Endothelial cell of umbilical vein (primary cell): ENCODE data around the gene MCC. TPM values are rescaled to one million over a fixed set of nuclear protein-coding genes. Genes with fewer than 3 reads are reported as not detected.

Source experiments
- BruUV-seq: library from RNA; stranded (reverse); fragments of 400-500 nt; replicated peaks from 2 replicates; lab custom pipeline; 2021; lab: Mats Ljungman, UMichigan
- CTCF ChIA-PET: fragments of 300-600, 350-600 bp; sonication (Branson Sonifier 250); formaldehyde crosslinking; loops from one replicate; lab custom pipeline; 2021; ENCODE audit warnings: antibody characterized with exemption, inconsistent platforms; lab: Charles Lee
- POLR2A ChIA-PET: fragments of 300-600, 350-600 bp; sonication (Branson Sonifier 250); formaldehyde crosslinking; loops from one replicate; lab custom pipeline; 2021; ENCODE audit warnings: antibody characterized with exemption, inconsistent platforms; lab: Charles Lee
- DNase-seq: peaks from one replicate; pipeline ENCODE4 v3.0.0-alpha.2; 2011; ENCODE audit warnings: low read depth, low spot score
- FAIRE-seq: peaks from 2 replicates; lab custom pipeline; 2011; peaks lifted over from hg19 to GRCh38; lab: Jason Lieb, UNC
- H2AFZ ChIP-seq: 2 replicates; pipeline ENCODE4 v1.6.0; 2012; ENCODE audit warnings: low read depth, low read length, control low read depth, inconsistent platforms
- H3K27ac ChIP-seq: 2 replicates; pipeline ENCODE4 v1.5.1; 2011; ENCODE audit warnings: low read depth, mild to moderate bottlenecking, control low read depth, low read length, moderate library complexity; ENCODE audit not compliant: insufficient read depth
- H3K27me3 ChIP-seq, 2 experiments: 2 replicates each; pipeline versions ENCODE4 v1.6.0 to v1.6.1; 2011; ENCODE audit warnings: low read length in 2 of 2, mixed read lengths in 1 of 2; ENCODE audit not compliant: control insufficient read depth in 2 of 2, insufficient read depth in 2 of 2
- H3K36me3 ChIP-seq, 2 experiments: 2 replicates in 1 of 2; 3 replicates in 1 of 2; pipeline ENCODE4 v1.5.1; 2011; ENCODE audit warnings: low read length in 2 of 2, mild to moderate bottlenecking in 1 of 2, moderate library complexity in 1 of 2; ENCODE audit not compliant: control insufficient read depth in 2 of 2, insufficient read depth in 2 of 2; ENCODE audit errors: extremely low read depth in 1 of 2
- H3K4me1 ChIP-seq: 3 replicates; pipeline ENCODE4 v1.5.1; 2011; ENCODE audit warnings: mild to moderate bottlenecking, low read length; ENCODE audit not compliant: control insufficient read depth, insufficient read depth; ENCODE audit errors: extremely low read depth
- H3K4me2 ChIP-seq: 2 replicates; pipeline ENCODE4 v1.6.1; 2011; ENCODE audit warnings: low read length, control low read depth, mixed read lengths; ENCODE audit not compliant: insufficient read depth
- H3K4me3 ChIP-seq, 3 experiments: fragments of 200-600 bp in 1 of 3; sonication (generic), shearing (Covaris generic) in 1 of 3; replicated peaks in 1 of 3; 2 replicates each; pipeline ENCODE4 v1.5.1; 2011 to 2016; ENCODE audit warnings: control low read depth in 3 of 3, low read length in 3 of 3, mild to moderate bottlenecking in 2 of 3, inconsistent platforms in 1 of 3, low read depth in 1 of 3, moderate library complexity in 1 of 3; ENCODE audit not compliant: insufficient read depth in 1 of 3
- H3K79me2 ChIP-seq: 2 replicates; pipeline ENCODE4 v1.6.0; 2012; ENCODE audit warnings: low read length, inconsistent platforms; ENCODE audit not compliant: control insufficient read depth, insufficient read depth
- H3K9ac ChIP-seq: replicated peaks from 2 replicates; pipeline ENCODE3; 2011; ENCODE audit warnings: low read length, control low read depth; ENCODE audit not compliant: insufficient read depth; ENCODE audit errors: extremely low read depth
- H3K9me1 ChIP-seq: replicated peaks from 3 replicates; pipeline ENCODE4 v1.6.0; 2011; ENCODE audit warnings: mild to moderate bottlenecking, low read length; ENCODE audit not compliant: control insufficient read depth, insufficient read depth; ENCODE audit errors: extremely low read depth
- H3K9me3 ChIP-seq: replicated peaks from 2 replicates; pipeline ENCODE4 v1.5.1; 2012; ENCODE audit warnings: low read length, inconsistent platforms; ENCODE audit not compliant: control insufficient read depth, insufficient read depth
- H4K20me1 ChIP-seq: replicated peaks from 2 replicates; pipeline ENCODE3; 2011; ENCODE audit warnings: mild to moderate bottlenecking, low read length; ENCODE audit not compliant: control insufficient read depth, insufficient read depth; ENCODE audit errors: extremely low read depth
- CTCF ChIP-seq, 2 donors: IDR thresholded peaks; 1 replicate in 1 of 2; 2 replicates in 1 of 2; pipeline ENCODE4 v1.5.1; 2011; ENCODE audit warnings: low read length in 2 of 2, mild to moderate bottlenecking in 2 of 2, moderate library complexity in 2 of 2, control low read depth in 1 of 2, inconsistent platforms in 1 of 2, low read depth in 1 of 2; ENCODE audit not compliant: insufficient read depth in 1 of 2; ENCODE audit errors: extremely low read depth in 1 of 2
- FOS ChIP-seq: IDR thresholded peaks from 2 replicates; pipeline ENCODE4 v1.6.1; 2011; ENCODE audit warnings: mild to moderate bottlenecking, low read length, moderate library complexity, borderline replicate concordance; ENCODE audit not compliant: insufficient read depth
- MAX ChIP-seq: IDR thresholded peaks from 2 replicates; pipeline ENCODE4 v1.6.1; 2011; ENCODE audit not compliant: insufficient read depth, insufficient read length
- MYC ChIP-seq: IDR thresholded peaks from one replicate; pipeline ENCODE4 v1.6.1; 2011; ENCODE audit warnings: mild to moderate bottlenecking, low read depth, low read length
- POLR2AphosphoS5 ChIP-seq: IDR thresholded peaks from 2 replicates; pipeline ENCODE4 v1.6.1; 2012; ENCODE audit warnings: low read depth, mild to moderate bottlenecking, control low read depth, low read length, moderate library complexity; ENCODE audit not compliant: insufficient read depth
- dilution Hi-C: fragments of 300-500 bp; cut with MboI; formaldehyde crosslinking; loops from one replicate; pipeline ENCODE4 v1.15.0; 2019; ENCODE audit warnings: low sequenced_read_pairs; ENCODE audit not compliant: extremely low pct_ligation_motif_present
- intact Hi-C: fragments of 100-400 bp; cut with micrococcal nuclease; formaldehyde crosslinking; loops from one replicate; pipeline ENCODE4 v1.10.0; 2022
- polyA plus RNA-seq, 4 experiments: library from polyadenylated mRNA; depleted of rRNA in 3 of 4; stranded (reverse) in 3 of 4; unstranded in 1 of 4; fragments of >200 nt; gene quantifications; 2 replicates each; pipeline versions ENCODE4 v1.2.1 to v1.2.3, GENCODE V29; 2011 to 2012; ENCODE audit warnings: missing spikeins in 1 of 4
- total RNA-seq: library from RNA; stranded (reverse); gene quantifications from 2 replicates; pipeline ENCODE4 v1.2.3, GENCODE V29; 2021

MCC gene
- total and polyA plus RNA-seq, 2 donors (not counting 3 experiments of a cell fraction or from before 2014, with no cell fraction given), result 6.9 to 27.5 TPM

- TF ChIP-seq POLR2AphosphoS5 (no peak), FOS (peak; percentile 59)
- Histone ChIP-seq H3K27me3 (no peaks in the 10 kb centered on the region), H3K79me2 (peaks cover 3% of the 10 kb centered on the region), H3K4me2 (peak overlapping the region; percentile 33), H4K20me1 (peaks cover 4% of the 10 kb centered on the region), H3K4me1 (peaks cover 19% of the 10 kb centered on the region), H3K4me3 (no peak overlapping the region), H3K9me3 (no peaks in the 10 kb centered on the region), H2AFZ (no peak overlapping the region), H3K27ac (no peak overlapping the region), H3K36me3 (no peaks in the 10 kb centered on the region), H3K9ac (no peak overlapping the region), H3K9me1 (peaks cover 1% of the 10 kb centered on the region)
- POLR2A ChIA-PET, result no interaction called here
- CTCF ChIA-PET, result interaction anchor here (1.3 to 1.8 kb wide), 6 partner anchors 10 to 235 kb away, joined by 3 to 6 read pairs (median 3); no protein-coding TSS in a partner anchor
- intact Hi-C loops, result loop anchor here (10.0 kb wide), 1 partner anchor 284 kb away; the partner anchor contains the start of gene YTHDC2
- dilution Hi-C loops, result no loop called here
- BruUV-seq, result no TSS peak
- DNase-seq (peak; percentile 48), FAIRE-seq (no peak)
Measured at GRCh38 chr5:113230711-113231652, 257.3 kb downstream of the MCC start.

DNA sequence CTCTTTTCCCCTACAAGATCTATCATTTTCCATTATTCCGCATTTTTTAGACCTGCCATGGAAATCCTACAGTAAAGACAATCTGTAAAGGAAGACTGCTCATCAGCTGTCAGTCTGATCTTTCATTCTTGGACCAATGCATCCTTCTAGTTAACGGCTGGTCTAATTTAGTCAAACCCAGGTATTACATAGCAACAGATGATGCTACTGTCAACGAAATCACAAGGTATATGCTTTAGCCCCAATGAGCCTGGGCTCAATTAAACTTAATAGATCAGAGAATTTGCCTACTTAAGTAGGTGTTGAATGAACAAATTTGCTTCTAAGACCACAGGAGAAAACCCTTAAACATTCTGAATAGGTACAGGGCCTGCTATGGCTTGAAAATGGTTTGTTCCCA, 260.5 kb downstream of the MCC start:
- TF ChIP-seq CTCF (IDR thresholded peaks at IDR 0.05; ENCODE audit: extremely low read depth in 1 of 2, insufficient read depth in 1 of 2, low read depth in 1 of 2, low read length in 2 of 2) (no peak), MYC (no peak), MAX (no peak)
- dilution Hi-C loops (no loop called here), intact Hi-C loops (no loop called here)
- no peaks in the 10 kb centered on the region for H3K36me3 ChIP-seq
- no peaks in the 10 kb centered on the region for H3K9me3 ChIP-seq
- FAIRE-seq (no peak), DNase-seq (no peak)
- H3K9me1 ChIP-seq, result no peaks in the 10 kb centered on the region
- no peak overlapping the region for H3K4me3 ChIP-seq
- H3K27me3 ChIP-seq, result no peaks in the 10 kb centered on the region
- ChIA-PET POLR2A (no interaction called here), CTCF (no interaction called here)
- no peak overlapping the region for H3K27ac ChIP-seq
- peaks cover 41% of the 10 kb centered on the region for H3K4me1 ChIP-seq
- BruUV-seq, result no TSS peak
- H3K4me2 ChIP-seq, result no peak overlapping the region
- peaks cover 6% of the 10 kb centered on the region for H4K20me1 ChIP-seq
- H3K9ac ChIP-seq, result no peak overlapping the region
- no peak overlapping the region for H2AFZ ChIP-seq
- peaks cover 3% of the 10 kb centered on the region for H3K79me2 ChIP-seq
